GM18951 (cell line): ENCODE measurements around the gene ODAD4.

Source experiments
- POLR2A ChIP-seq: IDR thresholded peaks from 4 replicates; pipeline ENCODE4 v1.6.1; 2011; ENCODE audit warnings: mild to moderate bottlenecking; ENCODE audit not compliant: insufficient read length, insufficient read depth; ENCODE audit errors: extremely low read depth
- in situ Hi-C: fragments of 300-500 bp; cut with MboI; formaldehyde crosslinking; loops from one replicate; pipeline ENCODE4 v1.12.0; 2022; ENCODE audit warnings: low sequenced_read_pairs, mixed read lengths, inconsistent platforms; ENCODE audit not compliant: unreplicated experiment

Gene ODAD4

DNA sequence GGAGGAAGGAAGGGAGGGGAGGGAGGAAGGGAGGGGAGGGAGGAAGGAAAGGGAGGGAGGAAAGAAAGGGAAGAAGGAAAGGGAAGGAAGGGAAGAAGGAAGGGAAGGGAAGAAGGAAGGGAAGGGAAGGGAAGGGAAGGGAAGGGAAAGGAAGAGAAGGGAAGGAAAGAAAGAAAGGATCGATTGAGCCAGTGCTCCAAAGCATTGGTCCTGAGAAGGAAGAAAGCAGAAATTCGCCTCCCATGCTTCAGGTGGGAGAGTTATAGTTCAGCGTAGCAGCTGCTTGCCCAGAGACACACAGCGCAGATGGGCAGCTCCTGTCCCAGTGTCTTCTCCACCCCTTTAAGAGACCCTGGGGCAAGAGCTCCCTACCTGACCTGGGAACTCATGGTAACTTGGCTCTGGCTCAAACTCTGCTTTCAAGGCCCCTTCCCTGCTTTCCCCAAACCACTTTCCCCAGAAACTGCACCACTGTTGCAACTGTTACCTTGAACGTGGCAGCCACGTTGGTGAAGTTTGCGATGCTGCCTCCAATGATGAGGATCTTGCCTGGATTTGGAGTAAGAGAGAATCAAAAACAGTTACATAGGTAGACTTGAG lies 26.1 kb upstream of the ODAD4 start:
- no peak for TF ChIP-seq POLR2A
- in situ Hi-C loops = no loop called here

DNA sequence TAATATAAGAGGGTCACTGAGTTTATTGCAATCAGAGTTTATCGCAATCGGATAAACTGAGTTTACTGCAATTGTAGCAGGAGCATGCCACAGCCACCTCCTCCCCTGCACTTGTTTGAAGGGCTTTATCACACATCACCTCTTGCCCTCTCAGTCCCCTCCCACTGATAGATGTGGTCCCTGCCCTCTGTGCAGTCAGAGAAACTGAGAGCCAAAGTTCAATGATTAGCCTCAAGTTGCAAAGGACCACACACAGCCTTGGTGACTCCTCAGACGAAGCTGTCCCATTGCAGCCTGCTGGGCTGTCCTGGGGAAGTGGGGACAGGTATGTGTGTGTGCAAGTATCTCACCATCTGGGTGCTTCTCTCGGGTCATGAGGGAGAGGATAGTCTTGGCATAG lies 25.2 kb upstream of the ODAD4 start:
- TF ChIP-seq POLR2A = no peak
- in situ Hi-C loops = no loop called here

DNA sequence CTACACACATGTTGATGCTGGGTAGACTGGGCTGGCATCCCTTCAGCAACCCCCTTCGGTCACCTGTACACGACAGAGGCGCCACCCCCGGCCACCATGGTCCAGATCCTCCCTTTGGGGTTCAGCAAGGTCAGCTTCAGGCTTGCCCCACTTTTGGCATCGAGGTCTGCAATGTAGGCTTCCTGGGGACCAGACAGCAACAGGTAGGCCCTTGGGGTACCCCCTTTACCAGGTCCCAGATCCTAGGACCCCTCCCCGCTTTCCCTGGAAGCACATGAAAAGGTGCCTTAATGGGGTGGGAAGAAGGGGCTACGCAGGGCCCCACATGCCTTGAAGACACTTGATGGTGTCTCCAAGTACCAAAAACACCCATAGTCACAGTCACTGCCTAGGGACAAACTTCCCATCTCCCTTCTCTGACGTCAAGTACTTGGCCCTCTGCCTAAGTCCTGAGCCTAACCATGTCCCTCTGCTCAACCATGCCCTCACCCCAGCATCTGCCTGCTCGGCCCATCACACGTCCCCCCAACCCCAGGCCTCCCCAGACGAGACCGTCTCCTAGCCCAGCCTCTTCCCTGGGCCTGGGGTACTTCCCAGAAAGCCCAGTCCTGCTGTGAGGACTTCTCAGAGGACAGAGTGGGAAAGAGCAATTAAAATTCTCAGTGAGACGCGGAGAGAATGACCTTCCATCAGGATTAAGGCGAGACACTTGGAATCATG lies 23.8 kb upstream of the ODAD4 start:
- TF ChIP-seq POLR2A = no peak
- in situ Hi-C loops = no loop called here

DNA sequence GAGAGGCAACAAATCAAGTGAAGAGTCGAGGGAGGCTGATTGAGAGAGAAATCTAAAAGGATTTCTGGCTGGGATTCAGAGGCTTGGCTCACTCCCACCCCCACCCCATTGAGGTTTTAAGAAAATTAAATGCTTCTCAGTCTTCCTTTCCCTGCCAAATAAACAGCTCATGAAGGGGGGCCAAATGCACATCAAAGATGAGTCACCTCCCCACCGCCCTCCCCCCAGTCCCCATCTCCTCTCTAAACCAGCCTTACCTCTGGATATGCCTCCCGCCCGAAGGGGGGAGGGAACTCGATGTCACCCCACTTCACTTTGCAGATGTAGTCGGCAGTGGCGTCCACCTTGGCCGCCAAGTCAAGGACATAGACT lies 23.2 kb upstream of the ODAD4 start:
- no peak for TF ChIP-seq POLR2A
- in situ Hi-C loops = no loop called here

DNA sequence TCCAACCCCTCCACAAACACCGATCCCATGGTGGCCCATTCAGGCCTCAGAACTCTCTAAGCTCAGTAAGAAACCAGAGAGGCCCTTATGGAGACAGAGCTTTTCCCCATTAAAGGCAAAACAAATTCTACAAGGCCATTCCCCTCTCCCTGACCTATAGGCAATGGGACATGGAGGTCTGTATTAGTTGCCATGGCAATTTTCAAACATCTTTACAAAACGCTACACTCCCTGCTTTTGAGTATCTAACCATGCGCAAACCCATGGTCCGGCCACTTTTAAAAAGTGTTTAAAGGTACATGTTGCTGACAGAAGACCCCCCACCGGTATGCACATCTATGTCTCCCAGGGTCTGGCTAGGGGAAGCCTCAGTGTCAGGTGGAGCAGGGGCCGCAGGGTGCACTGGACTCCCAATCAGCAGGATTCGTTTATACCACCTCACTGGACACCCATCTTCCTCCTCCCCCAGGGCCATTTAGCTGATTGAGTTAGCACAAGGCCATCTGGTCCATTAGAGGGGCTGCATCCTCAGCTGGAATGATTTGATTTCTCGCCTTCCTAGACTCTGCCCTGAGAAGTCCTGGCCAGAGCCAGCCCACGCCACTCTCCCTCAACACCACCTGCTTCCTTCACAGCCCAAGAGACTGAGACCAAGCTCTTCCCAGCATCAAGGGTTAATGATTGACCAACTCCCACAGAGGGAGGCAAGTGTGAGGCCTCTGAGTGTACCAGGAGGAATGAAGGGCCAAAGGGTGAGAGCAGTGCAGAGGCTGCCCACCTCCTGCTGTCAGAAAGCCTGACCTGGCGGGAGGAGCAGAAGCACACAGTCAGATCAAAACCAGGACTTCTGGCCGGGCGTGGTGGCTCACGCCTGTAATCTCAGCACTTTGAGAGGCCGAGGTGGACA lies 22.5 kb upstream of the ODAD4 start:
- TF ChIP-seq POLR2A = no peak

DNA sequence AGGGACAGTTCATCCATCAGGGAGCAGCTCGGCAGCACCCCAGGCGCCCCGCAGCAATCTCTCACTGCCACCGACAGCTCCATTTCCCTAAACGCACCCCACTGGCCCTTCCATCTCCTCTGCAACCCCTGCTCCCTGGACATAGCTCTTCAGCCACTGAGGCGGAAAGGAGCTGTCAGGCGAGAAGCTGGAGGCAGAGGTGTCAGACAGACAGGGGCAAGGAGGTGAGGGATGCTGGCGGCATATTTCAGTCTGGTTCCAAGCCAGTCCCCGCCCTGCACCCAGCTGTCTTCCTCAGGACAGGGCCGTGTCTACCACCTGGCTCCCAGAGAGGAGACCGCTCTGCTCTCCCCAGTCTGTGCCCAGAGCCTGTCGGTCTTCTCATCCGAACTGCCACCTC lies 21.3 kb upstream of the ODAD4 start:
- TF ChIP-seq POLR2A = no peak
- in situ Hi-C loops = no loop called here

More for the DNA sequence above, 22.5 kb upstream of the ODAD4 start:
- in situ Hi-C loops = no loop called here

DNA sequence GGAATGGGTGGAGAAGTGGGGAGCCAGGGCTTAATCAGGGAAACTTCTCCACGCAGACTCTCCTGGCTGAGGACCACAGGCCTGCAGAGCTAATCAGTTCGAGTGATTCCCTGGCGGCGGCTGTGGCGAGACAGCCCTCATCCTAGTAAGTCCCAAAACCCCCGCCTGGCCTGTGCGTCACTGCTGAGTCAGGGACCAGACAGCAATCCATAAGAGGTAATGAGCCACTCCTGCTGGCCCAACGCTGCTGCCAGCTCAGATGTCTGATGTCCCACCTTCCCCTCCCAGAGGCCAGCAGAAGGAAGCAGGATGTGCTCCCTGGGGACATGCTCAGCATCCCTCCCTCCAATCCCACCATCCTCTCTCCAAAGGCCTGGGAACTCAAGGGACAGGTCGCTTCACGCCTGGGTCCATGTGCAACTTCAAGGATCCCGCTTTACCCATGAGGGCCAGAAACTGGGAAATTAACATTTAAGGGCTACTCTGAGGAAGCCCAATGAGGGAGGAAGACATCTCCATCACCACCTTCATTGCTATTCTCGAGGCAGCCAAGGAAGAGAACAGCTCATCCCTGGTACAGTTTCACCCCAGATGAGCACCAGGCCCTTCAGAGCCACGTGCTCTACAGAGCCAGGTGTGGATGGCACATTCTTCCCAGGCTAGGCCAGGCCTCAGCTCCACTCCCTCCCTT lies 19.6 kb upstream of the ODAD4 start:
- in situ Hi-C loops = no loop called here
- TF ChIP-seq POLR2A = no peak

DNA sequence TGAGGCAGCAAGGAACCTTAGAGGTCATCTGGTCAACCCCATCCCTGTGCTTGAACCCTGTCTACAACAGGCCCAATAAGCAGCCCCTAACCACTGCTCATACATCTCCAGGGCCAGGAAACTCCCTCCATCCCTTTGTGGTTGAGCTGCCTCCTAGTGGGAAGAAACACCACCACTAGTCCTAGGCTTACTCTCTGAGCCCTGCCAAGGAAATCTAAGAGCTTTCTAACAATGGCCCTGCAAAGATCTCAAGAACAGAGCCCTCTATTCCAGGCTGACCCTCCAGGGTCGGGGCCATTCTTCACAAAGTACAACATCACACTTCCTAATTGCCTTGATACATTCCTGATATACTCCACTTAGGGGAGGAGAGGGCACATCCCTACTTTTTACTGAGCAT lies 17.5 kb upstream of the ODAD4 start:
- TF ChIP-seq POLR2A = no peak
- in situ Hi-C loops = no loop called here

DNA sequence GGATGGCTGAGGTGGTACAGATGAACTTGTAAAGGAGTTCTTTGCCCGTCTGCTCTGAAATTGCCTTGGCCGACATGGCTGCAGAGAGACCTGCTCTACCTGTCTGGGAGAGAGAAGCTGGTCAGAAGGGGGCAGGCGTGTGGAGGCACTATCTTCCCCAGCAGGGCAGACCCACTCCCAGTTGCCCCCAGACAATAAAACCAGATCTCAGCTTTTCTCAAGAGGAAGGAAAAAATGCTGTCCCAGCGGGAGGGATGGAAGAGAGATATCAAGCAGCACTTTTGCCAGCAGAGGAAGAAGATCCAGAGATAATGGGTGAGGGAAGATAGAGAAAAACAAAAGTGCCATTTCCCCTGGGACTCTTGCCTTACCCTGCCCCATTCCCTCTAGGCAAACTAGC lies 16.6 kb upstream of the ODAD4 start:
- no peak for TF ChIP-seq POLR2A
- in situ Hi-C loops = no loop called here

DNA sequence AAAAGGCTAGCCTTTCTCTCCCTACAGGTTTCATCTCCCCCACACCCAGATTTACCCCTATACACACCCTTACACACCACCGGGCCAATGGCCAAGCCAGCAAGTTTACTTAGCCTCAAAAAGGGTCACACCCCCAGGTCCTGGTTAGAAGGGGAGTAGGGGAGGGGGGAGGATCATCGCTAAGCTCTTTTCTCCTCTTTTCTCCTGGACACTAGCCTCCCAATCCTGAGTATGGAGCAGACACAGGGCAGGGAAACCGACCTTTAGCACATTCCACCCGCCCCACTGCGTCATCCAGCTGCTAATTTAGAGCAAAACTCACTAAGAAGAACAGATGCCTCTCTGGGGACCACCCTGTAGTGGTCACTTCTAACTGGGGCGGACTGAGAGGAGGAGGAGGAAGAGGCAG lies 16.1 kb upstream of the ODAD4 start:
- in situ Hi-C loops = no loop called here
- TF ChIP-seq POLR2A = no peak

DNA sequence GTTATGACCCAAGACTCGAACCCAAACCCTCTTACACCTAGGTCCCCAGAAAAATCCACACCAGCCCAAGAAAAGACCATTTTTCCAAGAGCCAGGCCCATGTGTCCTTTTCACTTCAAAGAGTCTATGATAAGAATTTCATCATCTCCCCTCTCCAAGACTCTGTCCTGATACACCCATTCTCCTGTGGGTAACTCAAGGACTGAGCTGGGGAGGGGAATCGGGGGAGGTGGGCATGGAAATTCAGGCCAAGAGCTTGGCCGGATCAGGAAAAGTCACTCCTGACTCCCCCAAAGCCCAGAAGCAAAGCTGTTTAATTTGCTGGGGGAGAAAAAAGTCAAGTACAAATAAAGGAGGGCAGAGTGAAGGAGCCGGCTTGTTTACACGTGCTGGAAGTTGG lies 15.4 kb upstream of the ODAD4 start:
- in situ Hi-C loops = no loop called here
- TF ChIP-seq POLR2A = no peak

DNA sequence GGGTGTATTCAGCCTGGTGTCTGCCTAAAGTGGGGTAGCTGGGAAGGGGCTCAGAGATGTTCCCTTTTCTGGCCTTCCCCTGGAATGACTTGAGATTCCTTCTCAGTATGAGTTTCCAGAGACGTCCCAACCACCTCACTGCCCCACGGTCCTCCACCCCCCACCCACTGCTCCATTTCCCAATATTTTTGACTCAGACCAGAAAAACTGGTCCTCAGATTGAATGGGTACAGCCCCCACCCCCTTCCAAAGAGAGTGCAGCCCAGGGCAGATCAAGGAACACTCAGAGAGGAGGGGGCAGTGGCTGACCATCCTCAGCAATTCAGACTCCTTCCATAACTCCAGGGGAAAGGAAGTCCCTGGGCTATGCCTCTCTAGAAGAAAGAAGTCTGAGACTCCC lies 14.9 kb upstream of the ODAD4 start:
- in situ Hi-C loops = no loop called here

DNA sequence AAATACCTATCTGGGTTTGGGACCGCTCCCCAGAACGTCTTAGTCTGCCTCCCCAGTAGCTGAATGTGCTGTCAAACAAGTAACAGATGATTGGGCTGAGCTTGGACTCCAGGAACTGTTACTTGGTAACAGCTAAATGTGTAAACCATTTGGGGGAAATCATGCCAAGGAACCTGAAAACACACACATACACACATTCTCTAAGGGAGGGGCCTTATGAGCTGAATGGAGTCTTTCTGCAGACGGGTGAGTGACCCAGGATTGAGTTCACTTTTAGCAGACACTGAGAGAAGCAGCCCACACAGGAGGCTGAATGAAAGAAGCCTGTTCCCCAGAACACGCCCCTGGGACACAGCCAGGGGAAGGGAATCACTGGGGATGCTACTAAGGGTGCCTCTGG lies 13.2 kb upstream of the ODAD4 start:
- TF ChIP-seq POLR2A = no peak
- in situ Hi-C loops = no loop called here

More for the DNA sequence above, 14.9 kb upstream of the ODAD4 start:
- no peak for TF ChIP-seq POLR2A
